ENCODE data around the gene IFI44L. TPM values are rescaled to one million over a fixed set of nuclear protein-coding genes. Genes with fewer than 3 reads are reported as not detected.

Gene IFI44L
- total RNA-seq, 1 experiment from 2014 or later: 0.10 TPM

- TF ChIP-seq SP1 (IDR thresholded peaks at IDR 0.05; ENCODE audit: low read depth) (no peak), YY1 (IDR thresholded peaks at IDR 0.05; ENCODE audit: extremely low read depth, insufficient replicate concordance, low read depth, low read length) (no peak)
- TF ChIP-seq, protein P1, sequence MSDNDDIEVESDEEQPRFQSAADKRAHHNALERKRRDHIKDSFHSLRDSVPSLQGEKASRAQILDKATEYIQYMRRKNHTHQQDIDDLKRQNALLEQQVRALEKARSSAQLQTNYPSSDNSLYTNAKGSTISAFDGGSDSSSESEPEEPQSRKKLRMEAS (IDR thresholded peaks at IDR 0.05): no peak
These were observed 21.0 kb upstream of the IFI44L start (continued) for GRCh38 chr1:78599294-78599693.

- H3K4me3 ChIP-seq (replicated peaks in 1 of 2; ENCODE audit: low read depth in 1 of 2, low read length in 2 of 2): no peak overlapping the region
- no peaks in the 10 kb centered on the region for H3K4me1 ChIP-seq (ENCODE audit: control insufficient read depth in 1 of 2, insufficient read depth in 2 of 2, low read length in 2 of 2)
- DNase-seq (ENCODE audit: low read depth, low spot score) (no peak), ATAC-seq (no peak)
- no peak overlapping the region for H3K27ac ChIP-seq (ENCODE audit: low read depth, low read length)
- intact Hi-C loops (cut with micrococcal nuclease): no loop called here
- CTCF ChIA-PET: interaction anchor here (1.2 to 2.5 kb wide), 3 partner anchors 16 to 470 kb away, joined by 3 to 12 read pairs (median 7); no protein-coding TSS in a partner anchor
- H3K9ac ChIP-seq (ENCODE audit: low read length): no peak overlapping the region
- H3K36me3 ChIP-seq (ENCODE audit: control insufficient read depth in 1 of 2, insufficient read depth in 2 of 2, low read length in 2 of 2): no peaks in the 10 kb centered on the region
- RAD21 ChIA-PET (ENCODE audit: low non-redundant PET in 1 of 2, low total read pairs in 2 of 2, uncharacterized antibody in 2 of 2, unreplicated experiment in 2 of 2): no interaction called here
- BruUV-seq (replicated peaks): no TSS peak
- H4K20me1 ChIP-seq (ENCODE audit: insufficient read depth): no peaks in the 10 kb centered on the region
- H2AFZ ChIP-seq (ENCODE audit: low read depth, low read length, poor library complexity, severe bottlenecking): peak overlapping the region; percentile 22
- POLR2A ChIA-PET: no interaction called here
- no peak for TF ChIP-seq SIN3A (IDR thresholded peaks at IDR 0.05; ENCODE audit: low read depth)
- no peak overlapping the region for H3K4me2 ChIP-seq (ENCODE audit: low read length)
- H3K27me3 ChIP-seq (ENCODE audit: insufficient read depth, low read length): no peaks in the 10 kb centered on the region
- no peaks in the 10 kb centered on the region for H3K79me2 ChIP-seq (ENCODE audit: insufficient read depth, low read length)
- no peaks in the 10 kb centered on the region for H3K9me3 ChIP-seq (ENCODE audit: control insufficient read depth in 1 of 2, insufficient read depth in 1 of 2, low read depth in 1 of 2, low read length in 2 of 2)
- H3K9me2 ChIP-seq (ENCODE audit: insufficient read depth): no peaks in the 10 kb centered on the region
These were observed 19.2 kb upstream of the IFI44L start for GRCh38 chr1:78601068-78601467.

GRCh38 chr1:78603206-78603605 lies 17.0 kb upstream of the IFI44L start:
- H3K27me3 ChIP-seq (ENCODE audit: insufficient read depth, low read length): no peaks in the 10 kb centered on the region
- BruUV-seq (replicated peaks): no TSS peak
- no peaks in the 10 kb centered on the region for H3K9me2 ChIP-seq (ENCODE audit: insufficient read depth)
- POLR2A ChIA-PET: no interaction called here
- ATAC-seq (no peak), DNase-seq (ENCODE audit: low read depth, low spot score) (no peak)
- no peaks in the 10 kb centered on the region for H3K9me3 ChIP-seq (ENCODE audit: control insufficient read depth in 1 of 2, insufficient read depth in 1 of 2, low read depth in 1 of 2, low read length in 2 of 2)
- no peaks in the 10 kb centered on the region for H3K79me2 ChIP-seq (ENCODE audit: insufficient read depth, low read length)
- no peak overlapping the region for H3K4me2 ChIP-seq (ENCODE audit: low read length)
- H3K27ac ChIP-seq (ENCODE audit: low read depth, low read length): no peak overlapping the region
- no peaks in the 10 kb centered on the region for H3K36me3 ChIP-seq (ENCODE audit: control insufficient read depth in 1 of 2, insufficient read depth in 2 of 2, low read length in 2 of 2)
- H3K9ac ChIP-seq (ENCODE audit: low read length): no peak overlapping the region
- RAD21 ChIA-PET (ENCODE audit: low non-redundant PET in 1 of 2, low total read pairs in 2 of 2, uncharacterized antibody in 2 of 2, unreplicated experiment in 2 of 2): no interaction called here
- no peak overlapping the region for H3K4me3 ChIP-seq (replicated peaks in 1 of 2; ENCODE audit: low read depth in 1 of 2, low read length in 2 of 2)
- no peak overlapping the region for H2AFZ ChIP-seq (ENCODE audit: low read depth, low read length, poor library complexity, severe bottlenecking)
- CTCF ChIA-PET: interaction anchor here (1.4 kb wide), 1 partner anchor 14 kb away, joined by 9 read pairs; no protein-coding TSS in a partner anchor
- no peaks in the 10 kb centered on the region for H3K4me1 ChIP-seq (ENCODE audit: control insufficient read depth in 1 of 2, insufficient read depth in 2 of 2, low read length in 2 of 2)
- H4K20me1 ChIP-seq (ENCODE audit: insufficient read depth): no peaks in the 10 kb centered on the region
- intact Hi-C loops (cut with micrococcal nuclease): no loop called here
- TF ChIP-seq EGR1 (IDR thresholded peaks at IDR 0.05; ENCODE audit: low read depth) (no peak), REST (IDR thresholded peaks at IDR 0.05; ENCODE audit: low read depth) (no peak), YY1 (IDR thresholded peaks at IDR 0.05; ENCODE audit: extremely low read depth, insufficient replicate concordance, low read depth, low read length) (no peak), SIN3A (IDR thresholded peaks at IDR 0.05; ENCODE audit: low read depth) (no peak), FOSL1 (IDR thresholded peaks at IDR 0.05; ENCODE audit: low read depth) (no peak), CTCF (IDR thresholded peaks at IDR 0.05 in 2 of 3, conservative IDR thresholded peaks at IDR 0.05 in 1 of 3; ENCODE audit: borderline replicate concordance in 1 of 3, insufficient read depth in 1 of 3, low read depth in 2 of 3, low read length in 2 of 3) (no peak), ELF1 (IDR thresholded peaks at IDR 0.05; ENCODE audit: borderline replicate concordance, low read depth) (no peak), ZNF274 (IDR thresholded peaks at IDR 0.05; ENCODE audit: low read depth, low read length) (no peak), JUND (IDR thresholded peaks at IDR 0.05) (no peak)
- TF ChIP-seq, protein P1 (IDR thresholded peaks at IDR 0.05): no peak
- TF ChIP-seq, protein P2, sequence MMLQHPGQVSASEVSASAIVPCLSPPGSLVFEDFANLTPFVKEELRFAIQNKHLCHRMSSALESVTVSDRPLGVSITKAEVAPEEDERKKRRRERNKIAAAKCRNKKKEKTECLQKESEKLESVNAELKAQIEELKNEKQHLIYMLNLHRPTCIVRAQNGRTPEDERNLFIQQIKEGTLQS (IDR thresholded peaks at IDR 0.05): no peak

Data from HCT116 (cell line).